ENCODE results near the gene ATG7.

DNA sequence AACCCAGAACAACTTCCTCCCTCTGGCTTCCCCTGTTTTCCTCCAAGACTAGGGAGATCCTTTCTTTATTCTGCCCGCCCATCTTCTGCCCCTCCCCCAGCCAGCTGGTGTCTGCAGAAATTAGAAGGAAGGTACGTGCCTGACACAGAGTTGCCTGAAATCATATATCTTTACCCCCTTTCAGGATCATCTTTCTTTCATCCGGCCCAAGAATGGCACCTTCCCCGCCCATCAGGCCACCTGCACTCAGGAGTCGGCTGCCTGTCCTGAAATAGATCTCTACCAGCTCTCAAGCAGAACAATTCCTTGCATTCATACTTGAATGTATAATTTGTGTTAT is 237.8 kb downstream of the ATG7 start:
- TF ChIP-seq EZH2phosphoT487 (IDR thresholded peaks at IDR 0.05; ENCODE audit: low read length): no peak
- no peak for TF ChIP-seq CTCF (IDR thresholded peaks at IDR 0.05; ENCODE audit: low read length)

Measured in MM.1S (cell line).